Lower lobe of right lung (tissue), 2 donors: ENCODE data around the gene CEP128. TPM values are rescaled to one million over a fixed set of nuclear protein-coding genes. Genes with fewer than 3 reads are reported as not detected.

Experiments
- ATAC-seq, 2 donors: fragments of 200-7000 bp; cut with Tn5 transposase; one replicate each; pipeline ENCODE4 v1.9.1; 2020 to 2022; ENCODE audit warnings: mild to moderate bottlenecking in 2 of 2, moderate library complexity in 2 of 2
- DNase-seq: peaks from one replicate; pipeline ENCODE4 v3.0.0-alpha.2; 2020
- H3K27ac ChIP-seq: fragments of 200-600 bp; one replicate; pipeline ENCODE4 v1.8.0; 2022
- H3K27me3 ChIP-seq: fragments of 200-600 bp; one replicate; pipeline ENCODE4 v1.8.0; 2022; ENCODE audit warnings: low read depth
- H3K36me3 ChIP-seq: fragments of 200-600 bp; one replicate; pipeline ENCODE4 v1.8.0; 2022; ENCODE audit warnings: mild to moderate bottlenecking
- H3K4me1 ChIP-seq: fragments of 200-600 bp; one replicate; pipeline ENCODE4 v1.8.0; 2022
- H3K4me3 ChIP-seq: fragments of 200-600 bp; one replicate; pipeline ENCODE4 v1.8.0; 2022; ENCODE audit warnings: mild to moderate bottlenecking
- H3K9me3 ChIP-seq: fragments of 200-600 bp; one replicate; pipeline ENCODE4 v1.8.0; 2022
- intact Hi-C: fragments of 100-400 bp; cut with DNase I; formaldehyde crosslinking; loops from one replicate; pipeline ENCODE4 v1.11.0; 2022
- total RNA-seq: library from RNA; stranded (reverse); fragmentation: NEBNext Ultra II Directional; extraction: Animal tissue kit (Norgen Biotek cat#: 25700); gene quantifications from one replicate; pipeline ENCODE4 v1.2.1, GENCODE V29; 2021
- TF ChIP-seq, protein P1 (sequence below): fragments of 200-600 bp; IDR thresholded peaks from one replicate; pipeline ENCODE4 v1.8.0; 2022; ENCODE audit warnings: antibody characterized with exemption, mild to moderate bottlenecking
- donor health status: DM: no; HTN: yes; CAD: no; lungs with severe emphysema.

The CEP128 gene
- total RNA-seq, 1 donor from 2014 or later, result 11.5 TPM

DNA sequence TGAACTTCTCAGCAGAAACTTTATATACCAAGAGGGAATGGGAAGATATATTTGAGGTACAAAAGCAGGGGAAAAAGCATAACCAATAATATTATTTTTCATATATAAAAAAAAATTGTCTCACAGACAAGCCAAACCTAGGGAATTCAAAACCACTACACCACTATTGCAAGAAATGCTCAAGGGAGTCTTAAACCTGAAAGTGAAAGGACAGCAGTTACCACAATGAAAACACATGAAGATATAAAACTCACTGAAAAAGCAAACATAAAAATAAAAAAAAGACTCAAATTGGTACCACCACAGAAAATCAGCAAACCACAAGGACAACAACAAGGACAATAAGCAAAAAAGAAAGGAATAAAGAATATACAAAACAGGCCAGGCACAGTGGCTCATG lies 131.9 kb downstream of the CEP128 start:
- ATAC-seq (no peak), DNase-seq (no peak)
- no peaks in the 10 kb centered on the region for H3K36me3 ChIP-seq
- intact Hi-C loops, result no loop called here
- H3K27me3 ChIP-seq, result no peaks in the 10 kb centered on the region
- no peak overlapping the region for H3K27ac ChIP-seq
- no peak overlapping the region for H3K4me3 ChIP-seq
- TF ChIP-seq, protein P1, sequence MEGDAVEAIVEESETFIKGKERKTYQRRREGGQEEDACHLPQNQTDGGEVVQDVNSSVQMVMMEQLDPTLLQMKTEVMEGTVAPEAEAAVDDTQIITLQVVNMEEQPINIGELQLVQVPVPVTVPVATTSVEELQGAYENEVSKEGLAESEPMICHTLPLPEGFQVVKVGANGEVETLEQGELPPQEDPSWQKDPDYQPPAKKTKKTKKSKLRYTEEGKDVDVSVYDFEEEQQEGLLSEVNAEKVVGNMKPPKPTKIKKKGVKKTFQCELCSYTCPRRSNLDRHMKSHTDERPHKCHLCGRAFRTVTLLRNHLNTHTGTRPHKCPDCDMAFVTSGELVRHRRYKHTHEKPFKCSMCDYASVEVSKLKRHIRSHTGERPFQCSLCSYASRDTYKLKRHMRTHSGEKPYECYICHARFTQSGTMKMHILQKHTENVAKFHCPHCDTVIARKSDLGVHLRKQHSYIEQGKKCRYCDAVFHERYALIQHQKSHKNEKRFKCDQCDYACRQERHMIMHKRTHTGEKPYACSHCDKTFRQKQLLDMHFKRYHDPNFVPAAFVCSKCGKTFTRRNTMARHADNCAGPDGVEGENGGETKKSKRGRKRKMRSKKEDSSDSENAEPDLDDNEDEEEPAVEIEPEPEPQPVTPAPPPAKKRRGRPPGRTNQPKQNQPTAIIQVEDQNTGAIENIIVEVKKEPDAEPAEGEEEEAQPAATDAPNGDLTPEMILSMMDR, result no peak
- no peaks in the 10 kb centered on the region for H3K4me1 ChIP-seq
- no peaks in the 10 kb centered on the region for H3K9me3 ChIP-seq

DNA sequence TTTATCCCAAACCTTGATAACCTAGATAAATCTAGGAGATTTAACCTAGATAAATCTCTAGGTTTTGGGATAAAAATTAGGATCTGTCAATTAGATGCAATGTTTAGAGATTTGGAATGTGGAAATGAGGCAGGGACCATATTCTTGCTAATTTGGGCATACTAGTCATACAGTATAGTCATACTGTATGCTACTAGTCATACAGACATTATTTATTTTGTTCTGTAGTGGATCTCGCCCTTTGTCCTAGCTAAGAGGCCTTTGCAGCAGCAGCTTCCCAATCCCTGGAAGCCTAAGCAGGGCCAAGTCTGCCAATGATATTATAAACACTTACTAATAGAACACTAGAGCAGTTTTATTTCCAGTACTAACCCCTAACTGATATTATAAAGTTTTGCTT lies 136.4 kb downstream of the CEP128 start:
- no peak for ATAC-seq
- TF ChIP-seq, protein P1, result no peak
- intact Hi-C loops, result no loop called here
- no peaks in the 10 kb centered on the region for H3K27me3 ChIP-seq
- no peaks in the 10 kb centered on the region for H3K4me1 ChIP-seq
- H3K36me3 ChIP-seq, result no peaks in the 10 kb centered on the region
- H3K27ac ChIP-seq, result no peak overlapping the region
- DNase-seq, result no peak
- H3K4me3 ChIP-seq, result no peak overlapping the region
- H3K9me3 ChIP-seq, result no peaks in the 10 kb centered on the region

DNA sequence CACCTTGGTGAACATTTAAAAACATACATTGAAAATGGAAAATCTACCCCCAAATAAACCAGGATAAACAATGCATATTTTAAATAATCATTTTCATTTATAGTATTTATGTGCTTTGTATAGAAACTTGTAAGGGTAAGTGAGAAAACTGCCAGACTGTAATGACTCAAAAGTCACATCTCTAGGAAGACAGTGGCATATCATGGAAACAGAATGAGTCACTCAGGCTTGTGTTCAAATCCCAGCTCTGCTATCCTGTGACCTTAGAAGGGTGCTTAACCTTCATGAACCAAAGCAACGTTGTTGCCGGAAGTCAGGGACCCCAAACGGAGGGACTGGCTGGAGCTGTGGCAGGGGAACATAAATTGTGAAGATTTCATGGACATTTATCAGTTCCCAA lies 142.7 kb downstream of the CEP128 start:
- DNase-seq (no peak), ATAC-seq (no peak)
- Histone ChIP-seq H3K27me3 (no peaks in the 10 kb centered on the region), H3K27ac (no peak overlapping the region), H3K4me3 (no peak overlapping the region), H3K4me1 (no peaks in the 10 kb centered on the region), H3K9me3 (peaks cover 4% of the 10 kb centered on the region), H3K36me3 (no peaks in the 10 kb centered on the region)
- intact Hi-C loops, result no loop called here
- TF ChIP-seq, protein P1, result no peak

DNA sequence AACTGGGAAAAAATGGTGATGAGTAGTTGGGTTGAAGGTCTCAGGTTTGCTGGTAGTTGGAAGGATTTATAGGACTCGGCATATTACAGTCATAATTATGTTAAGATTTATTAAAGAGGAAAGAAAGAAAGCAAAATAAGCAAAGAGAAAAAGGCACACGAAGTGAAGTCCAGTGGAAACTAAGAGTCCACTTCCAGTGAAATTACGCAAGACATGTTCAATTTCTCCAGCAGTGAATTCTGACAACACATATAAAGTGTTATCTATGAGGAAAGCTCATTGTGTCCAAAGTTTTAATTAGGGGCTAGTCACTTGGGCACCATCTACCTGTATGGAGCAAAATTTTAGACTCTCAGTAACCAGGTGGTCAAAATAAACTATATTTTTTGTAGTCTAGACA lies 143.3 kb downstream of the CEP128 start:
- Histone ChIP-seq H3K4me3 (no peak overlapping the region), H3K36me3 (no peaks in the 10 kb centered on the region), H3K27me3 (no peaks in the 10 kb centered on the region), H3K27ac (no peak overlapping the region), H3K4me1 (no peaks in the 10 kb centered on the region), H3K9me3 (peaks cover 4% of the 10 kb centered on the region)
- DNase-seq, result no peak
- no peak for ATAC-seq
- intact Hi-C loops, result no loop called here
- TF ChIP-seq, protein P1, result no peak

DNA sequence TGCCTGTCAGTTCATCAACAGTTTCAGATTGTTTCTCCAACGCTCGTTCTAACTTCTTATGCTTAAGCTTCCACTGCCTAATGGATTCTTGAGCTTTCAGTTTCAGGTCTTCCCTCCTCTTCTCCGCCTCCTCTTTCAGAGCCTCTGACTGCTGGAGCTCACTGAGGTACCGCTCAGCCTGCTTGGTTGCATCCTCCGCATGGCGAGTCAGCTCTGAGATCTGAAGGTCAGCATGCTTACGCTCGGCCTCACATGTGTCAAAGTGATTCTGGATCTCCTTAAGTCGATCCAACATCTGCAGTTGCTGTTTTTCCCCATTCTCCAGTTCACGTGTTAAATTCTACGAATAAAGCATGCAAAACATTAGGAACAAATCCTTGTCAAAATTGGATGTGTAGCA lies 148.8 kb downstream of the CEP128 start:
- DNase-seq, result no peak
- Histone ChIP-seq H3K4me3 (no peak overlapping the region), H3K27ac (no peak overlapping the region), H3K9me3 (no peaks in the 10 kb centered on the region), H3K27me3 (no peaks in the 10 kb centered on the region), H3K36me3 (no peaks in the 10 kb centered on the region), H3K4me1 (no peaks in the 10 kb centered on the region)
- no peak for ATAC-seq
- TF ChIP-seq, protein P1, result no peak
- intact Hi-C loops, result no loop called here

DNA sequence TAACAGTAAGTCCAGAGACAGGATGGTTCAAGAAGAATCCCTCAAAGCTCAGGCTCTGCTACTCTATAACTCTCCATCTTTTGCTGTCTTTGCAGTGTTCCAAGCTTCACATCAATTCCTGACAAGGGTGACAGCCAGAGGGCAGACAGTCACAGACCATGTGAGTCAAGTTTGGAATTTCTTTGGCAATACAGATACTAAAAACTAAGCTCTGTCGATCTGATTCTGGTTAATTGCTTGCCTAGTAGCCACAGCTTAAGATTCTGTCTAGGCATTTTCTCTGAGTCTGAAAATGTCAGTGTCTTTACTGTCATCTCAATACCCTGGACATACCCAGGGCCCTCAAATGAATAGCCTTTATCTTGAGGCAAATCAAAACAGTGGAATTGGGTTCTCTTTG lies 153.7 kb downstream of the CEP128 start:
- TF ChIP-seq, protein P1, result no peak
- Histone ChIP-seq H3K27me3 (no peaks in the 10 kb centered on the region), H3K27ac (no peak overlapping the region), H3K4me3 (no peak overlapping the region), H3K4me1 (no peaks in the 10 kb centered on the region), H3K9me3 (no peaks in the 10 kb centered on the region), H3K36me3 (no peaks in the 10 kb centered on the region)
- intact Hi-C loops, result no loop called here
- DNase-seq (no peak), ATAC-seq (no peak)
